ENCODE measurements around the gene FOXA2. TPM values are rescaled to one million over a fixed set of nuclear protein-coding genes. Genes with fewer than 3 reads are reported as not detected.

The FOXA2 gene
- total RNA-seq, 1 experiment from 2014 or later: 43.6 TPM

- peaks cover 40% of the 10 kb centered on the region for H3K4me1 Mint-ChIP-seq (ENCODE audit: low read depth, unreplicated experiment)
- H3K4me1 ChIP-seq: peaks cover 39% of the 10 kb centered on the region
- ChIA-PET CTCF (no interaction called here), POLR2A (no interaction called here)
- no peaks in the 10 kb centered on the region for H3K36me3 ChIP-seq (ENCODE audit: control insufficient read depth, insufficient read depth, low read length)
- peaks cover 10% of the 10 kb centered on the region for H3K9me3 Mint-ChIP-seq (ENCODE audit: unreplicated experiment)
- no peaks in the 10 kb centered on the region for H3K27me3 ChIP-seq (replicated peaks; ENCODE audit: control insufficient read depth, insufficient read depth, low read length)
- peaks cover 11% of the 10 kb centered on the region for H3K36me3 Mint-ChIP-seq (ENCODE audit: insufficient read depth, unreplicated experiment)
- intact Hi-C loops (cut with micrococcal nuclease; ENCODE audit: unreplicated experiment): loop anchor here (1.0 to 5.0 kb wide), 6 partner anchors 13 to 135 kb away; partner anchors contain the start of gene FOXA2
- H3K9me3 ChIP-seq: 0 out of 2 replicates have a peak, but pooled peaks cover 4% of the 10 kb centered on the region
- no TSS peak for BruUV-seq (replicated peaks)
- H3K27ac Mint-ChIP-seq (ENCODE audit: unreplicated experiment): peak overlapping the region; percentile 87
- DNase-seq: peak; percentile 76 to 80
- no peaks in the 10 kb centered on the region for H3K27me3 Mint-ChIP-seq (ENCODE audit: insufficient read depth, unreplicated experiment)
- H3K4me3 ChIP-seq (ENCODE audit: low read depth, low read length): no peak overlapping the region
- no peak for TF ChIP-seq CTCF (IDR thresholded peaks at IDR 0.05; ENCODE audit: insufficient read depth in 1 of 2, low read depth in 1 of 2, low read length in 1 of 2, severe bottlenecking in 1 of 2, unreplicated experiment in 1 of 2)
- peak overlapping the region; percentile 55 for H3K4me3 Mint-ChIP-seq (ENCODE audit: unreplicated experiment)
Observed at GRCh38 chr20:22536956-22537756, 47.2 kb downstream of the FOXA2 start.

GRCh38 chr20:22536141-22536828 lies 48.1 kb downstream of the FOXA2 start:
- ChIA-PET CTCF (no interaction called here), POLR2A (no interaction called here)
- no peak for DNase-seq
- H3K36me3 ChIP-seq (ENCODE audit: control insufficient read depth, insufficient read depth, low read length): no peaks in the 10 kb centered on the region
- H3K27ac Mint-ChIP-seq (ENCODE audit: unreplicated experiment): peak overlapping the region; percentile 87
- H3K27me3 ChIP-seq (replicated peaks; ENCODE audit: control insufficient read depth, insufficient read depth, low read length): no peaks in the 10 kb centered on the region
- H3K4me3 Mint-ChIP-seq (ENCODE audit: unreplicated experiment): peak overlapping the region; percentile 55
- peaks cover 10% of the 10 kb centered on the region for H3K9me3 Mint-ChIP-seq (ENCODE audit: unreplicated experiment)
- intact Hi-C loops (cut with micrococcal nuclease; ENCODE audit: unreplicated experiment): loop anchor here (5.0 kb wide), 2 partner anchors 36 to 134 kb away; no protein-coding TSS in a partner anchor
- peaks cover 48% of the 10 kb centered on the region for H3K4me1 ChIP-seq
- no peak overlapping the region for H3K4me3 ChIP-seq (ENCODE audit: low read depth, low read length)
- peaks cover 48% of the 10 kb centered on the region for H3K4me1 Mint-ChIP-seq (ENCODE audit: low read depth, unreplicated experiment)
- TF ChIP-seq CTCF (IDR thresholded peaks at IDR 0.05; ENCODE audit: insufficient read depth in 1 of 2, low read depth in 1 of 2, low read length in 1 of 2, severe bottlenecking in 1 of 2, unreplicated experiment in 1 of 2): no peak
- H3K27me3 Mint-ChIP-seq (ENCODE audit: insufficient read depth, unreplicated experiment): no peaks in the 10 kb centered on the region
- H3K9me3 ChIP-seq: 0 out of 2 replicates have a peak, but pooled peaks cover 4% of the 10 kb centered on the region
- BruUV-seq (replicated peaks): TSS peak; percentile 95
- peaks cover 14% of the 10 kb centered on the region for H3K36me3 Mint-ChIP-seq (ENCODE audit: insufficient read depth, unreplicated experiment)

GRCh38 chr20:22535483-22535882 lies 48.9 kb downstream of the FOXA2 start:
- TF ChIP-seq CTCF (IDR thresholded peaks at IDR 0.05; ENCODE audit: insufficient read depth in 1 of 2, low read depth in 1 of 2, low read length in 1 of 2, severe bottlenecking in 1 of 2, unreplicated experiment in 1 of 2): no peak
- Mint-ChIP-seq H3K9me3 (ENCODE audit: unreplicated experiment) (peaks cover 10% of the 10 kb centered on the region), H3K4me1 (ENCODE audit: low read depth, unreplicated experiment) (peaks cover 55% of the 10 kb centered on the region), H3K27me3 (ENCODE audit: insufficient read depth, unreplicated experiment) (no peaks in the 10 kb centered on the region), H3K4me3 (ENCODE audit: unreplicated experiment) (no peak overlapping the region), H3K27ac (ENCODE audit: unreplicated experiment) (peak overlapping the region; percentile 87), H3K36me3 (ENCODE audit: insufficient read depth, unreplicated experiment) (peaks cover 16% of the 10 kb centered on the region)
- no peak overlapping the region for H3K4me3 ChIP-seq (ENCODE audit: low read depth, low read length)
- peaks cover 49% of the 10 kb centered on the region for H3K4me1 ChIP-seq
- no TSS peak for BruUV-seq (replicated peaks)
- intact Hi-C loops (cut with micrococcal nuclease; ENCODE audit: unreplicated experiment): loop anchor here (5.0 kb wide), 2 partner anchors 37 to 133 kb away; no protein-coding TSS in a partner anchor
- ChIA-PET POLR2A (no interaction called here), CTCF (no interaction called here)
- no peak for DNase-seq
- no peaks in the 10 kb centered on the region for H3K27me3 ChIP-seq (replicated peaks; ENCODE audit: control insufficient read depth, insufficient read depth, low read length)
- H3K36me3 ChIP-seq (ENCODE audit: control insufficient read depth, insufficient read depth, low read length): no peaks in the 10 kb centered on the region
- H3K9me3 ChIP-seq: 0 out of 2 replicates have a peak, but pooled peaks cover 4% of the 10 kb centered on the region

Data from Caco-2 (cell line).